Epithelial cell of esophagus (primary cell): Measurements from ENCODE around the gene OTUB1.

ENCODE experiments used
- DNase-seq: peaks from one replicate; pipeline ENCODE4 v3.0.0; 2010; ENCODE audit warnings: low read depth
- H3K4me3 ChIP-seq: 2 replicates; pipeline ENCODE4 v1.5.1; 2011; ENCODE audit warnings: mild to moderate bottlenecking, low read length, control low read depth
- TF ChIP-seq, protein P1 (sequence below): IDR thresholded peaks from 2 replicates; pipeline ENCODE4 v1.5.1; 2011; ENCODE audit warnings: low read depth, mild to moderate bottlenecking, low read length, control low read depth, inconsistent platforms; ENCODE audit not compliant: insufficient read depth; ENCODE audit errors: missing control alignments

The OTUB1 gene

DNA sequence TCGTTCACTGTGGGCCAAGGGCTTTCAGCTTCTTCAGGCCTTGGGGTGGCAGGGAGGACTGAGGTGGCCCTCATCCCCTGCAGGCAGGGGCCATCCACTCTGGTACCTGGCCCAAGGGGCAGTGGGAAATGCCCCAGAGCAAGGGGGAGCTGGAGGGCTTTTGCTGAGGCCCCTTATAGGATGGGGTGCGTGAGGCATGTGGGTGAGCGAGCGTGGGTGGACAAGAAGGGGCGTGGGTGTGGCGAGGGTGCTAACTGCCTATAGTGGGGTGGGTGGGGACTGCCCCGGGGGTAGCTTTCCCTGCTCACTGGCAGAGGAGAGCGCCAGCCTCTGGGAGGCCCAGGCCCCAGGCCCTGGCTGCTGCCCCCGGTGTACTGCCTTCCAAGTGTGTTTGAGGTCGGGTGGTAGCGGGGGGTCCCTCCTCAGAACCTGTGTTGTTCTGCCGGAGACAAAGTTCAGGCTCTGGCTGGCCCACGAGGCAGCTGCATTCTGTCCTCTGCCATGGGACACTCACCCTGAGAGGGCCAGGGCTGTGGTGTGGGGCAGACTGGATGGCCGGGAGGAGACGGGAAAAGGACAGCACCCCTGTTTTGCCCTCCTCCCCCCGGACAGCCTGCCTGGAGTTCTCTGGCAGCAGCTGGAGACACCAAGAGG, 52.9 kb downstream of the OTUB1 start:
- DNase-seq: no peak
- TF ChIP-seq, protein P1, sequence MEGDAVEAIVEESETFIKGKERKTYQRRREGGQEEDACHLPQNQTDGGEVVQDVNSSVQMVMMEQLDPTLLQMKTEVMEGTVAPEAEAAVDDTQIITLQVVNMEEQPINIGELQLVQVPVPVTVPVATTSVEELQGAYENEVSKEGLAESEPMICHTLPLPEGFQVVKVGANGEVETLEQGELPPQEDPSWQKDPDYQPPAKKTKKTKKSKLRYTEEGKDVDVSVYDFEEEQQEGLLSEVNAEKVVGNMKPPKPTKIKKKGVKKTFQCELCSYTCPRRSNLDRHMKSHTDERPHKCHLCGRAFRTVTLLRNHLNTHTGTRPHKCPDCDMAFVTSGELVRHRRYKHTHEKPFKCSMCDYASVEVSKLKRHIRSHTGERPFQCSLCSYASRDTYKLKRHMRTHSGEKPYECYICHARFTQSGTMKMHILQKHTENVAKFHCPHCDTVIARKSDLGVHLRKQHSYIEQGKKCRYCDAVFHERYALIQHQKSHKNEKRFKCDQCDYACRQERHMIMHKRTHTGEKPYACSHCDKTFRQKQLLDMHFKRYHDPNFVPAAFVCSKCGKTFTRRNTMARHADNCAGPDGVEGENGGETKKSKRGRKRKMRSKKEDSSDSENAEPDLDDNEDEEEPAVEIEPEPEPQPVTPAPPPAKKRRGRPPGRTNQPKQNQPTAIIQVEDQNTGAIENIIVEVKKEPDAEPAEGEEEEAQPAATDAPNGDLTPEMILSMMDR: no peak
- no peak overlapping the region for H3K4me3 ChIP-seq

DNA sequence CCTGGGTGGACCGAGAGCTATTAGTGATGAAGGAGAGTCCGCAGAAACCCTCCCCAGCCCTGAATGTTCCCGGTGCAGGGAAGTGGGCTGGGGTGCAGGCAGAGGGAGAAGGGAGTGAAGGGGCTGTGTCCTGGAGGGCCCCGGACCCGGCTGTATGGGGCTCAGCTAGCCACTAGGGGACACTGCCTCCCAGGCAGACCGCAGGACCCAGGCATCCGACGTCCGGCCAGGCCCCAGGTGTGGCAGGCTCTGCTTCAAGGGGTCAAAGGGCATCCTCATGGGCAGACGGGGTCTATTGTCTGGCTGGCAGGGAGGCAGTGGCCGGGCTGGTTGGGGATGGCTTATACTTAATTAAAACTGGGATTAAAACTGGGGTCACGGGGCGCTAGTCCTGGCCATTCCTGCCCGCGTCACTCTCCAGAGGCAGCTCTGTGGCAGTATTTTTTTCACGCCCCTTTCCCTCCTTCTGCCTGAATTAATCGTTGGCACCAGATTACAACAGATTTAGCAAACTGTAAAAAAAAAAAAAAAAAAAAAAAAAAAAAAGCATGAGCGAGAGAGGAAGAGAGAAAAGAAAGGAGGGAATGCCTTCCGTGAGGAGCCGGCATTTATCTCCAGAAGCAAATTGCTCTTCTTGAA, 54.6 kb downstream of the OTUB1 start:
- H3K4me3 ChIP-seq: no peak overlapping the region
- no peak for DNase-seq
- TF ChIP-seq, protein P1: peak; percentile 29

DNA sequence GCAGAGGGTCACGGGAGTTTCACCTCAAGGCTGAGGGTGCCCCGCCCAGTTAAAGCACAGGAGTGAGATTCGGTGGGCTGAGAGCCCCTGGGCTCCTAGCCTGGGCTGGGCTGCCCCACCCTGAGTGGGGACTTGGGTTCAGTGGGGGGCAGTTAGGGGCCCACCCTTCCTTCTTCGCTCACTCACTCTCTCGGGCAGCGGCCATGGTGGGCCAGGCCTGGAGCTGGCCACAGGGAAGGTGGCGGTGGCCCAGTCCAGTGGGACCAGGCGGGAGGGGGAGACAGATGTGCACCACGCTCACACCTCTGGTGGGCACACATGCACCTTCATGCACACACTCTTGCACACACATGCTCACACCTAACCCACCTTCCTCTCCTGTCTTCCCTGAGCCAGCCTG, 55.6 kb downstream of the OTUB1 start:
- TF ChIP-seq, protein P1: no peak
- DNase-seq: no peak
- no peak overlapping the region for H3K4me3 ChIP-seq

DNA sequence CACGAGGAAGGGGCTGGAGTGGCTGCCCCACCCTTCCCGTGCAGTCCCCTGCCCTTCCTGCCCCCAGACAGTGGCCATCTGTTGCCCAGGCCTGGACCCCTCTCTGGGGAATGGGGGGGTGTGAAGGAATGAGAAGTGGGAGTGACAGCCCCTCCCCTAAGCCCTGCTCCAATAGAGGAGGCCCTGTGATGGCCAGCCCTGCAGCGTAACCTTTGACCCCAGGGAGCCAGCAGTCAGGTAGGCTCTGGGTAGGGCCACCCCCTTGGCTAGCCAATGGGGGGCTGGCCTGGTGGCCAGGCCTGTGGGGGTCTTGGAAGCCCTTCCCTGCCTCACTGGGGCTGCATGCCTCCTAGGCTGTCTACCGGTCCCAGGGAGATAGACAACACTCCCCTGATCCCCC, 56.1 kb downstream of the OTUB1 start:
- no peak overlapping the region for H3K4me3 ChIP-seq
- no peak for DNase-seq
- TF ChIP-seq, protein P1: no peak

DNA sequence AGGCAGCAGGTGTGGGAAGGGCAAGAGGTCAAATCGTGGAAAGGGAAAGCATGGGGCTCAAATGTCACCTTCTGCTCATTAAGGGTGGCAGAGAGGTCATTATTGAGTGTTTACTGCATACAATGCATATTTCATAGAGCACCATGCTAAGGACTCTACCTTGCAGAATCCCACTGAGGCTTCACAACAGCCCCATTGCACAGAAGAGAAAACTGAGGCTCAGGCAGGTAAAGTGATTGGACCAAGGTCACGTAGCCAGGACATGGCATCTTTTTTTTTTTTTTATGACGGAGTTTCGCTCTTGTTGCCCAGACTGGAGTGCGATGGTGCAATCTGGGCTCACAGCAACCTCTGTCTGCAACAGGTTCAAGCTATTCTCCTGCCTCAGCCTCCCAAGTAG, 57.3 kb downstream of the OTUB1 start:
- TF ChIP-seq, protein P1: no peak

DNA sequence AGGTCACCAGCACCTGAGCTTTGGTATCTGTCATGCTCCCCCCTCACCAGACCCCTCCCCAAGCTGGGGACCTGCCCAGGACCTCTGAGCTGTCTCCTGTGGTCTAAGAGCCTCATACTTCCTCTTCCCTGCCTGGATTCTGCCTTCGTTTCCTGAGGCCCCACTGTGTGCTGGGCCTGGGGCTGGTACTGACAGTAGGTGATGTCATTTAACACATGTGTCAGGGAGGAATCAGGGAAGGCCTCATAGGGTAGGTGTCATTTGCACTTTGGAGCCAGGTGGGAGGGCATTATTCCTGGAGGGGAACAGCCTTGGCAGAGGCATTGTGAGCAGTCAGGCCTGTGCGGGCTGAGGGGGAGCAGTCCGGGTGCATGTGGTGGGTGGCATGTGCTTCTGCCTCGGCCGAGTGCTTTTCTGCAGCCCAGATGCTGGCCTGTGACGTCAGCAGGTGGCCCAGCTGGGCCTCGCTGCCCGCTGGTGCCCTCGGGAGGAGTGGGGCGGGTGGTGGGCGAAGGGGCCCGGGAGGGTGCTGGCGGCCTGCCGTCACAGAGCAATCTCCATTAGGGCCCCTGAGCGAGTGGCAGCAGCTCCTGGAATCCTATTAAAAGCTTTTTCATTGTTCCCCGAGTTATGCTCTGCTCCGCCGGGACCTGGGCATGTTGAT, 58.6 kb downstream of the OTUB1 start:
- TF ChIP-seq, protein P1: no peak
- no peak overlapping the region for H3K4me3 ChIP-seq
- no peak for DNase-seq

More for the DNA sequence above, 57.3 kb downstream of the OTUB1 start:
- DNase-seq: no peak
- H3K4me3 ChIP-seq: no peak overlapping the region
